ENCODE data around the gene CCDC177. TPM values are rescaled to one million over a fixed set of nuclear protein-coding genes. Genes with fewer than 3 reads are reported as not detected.
A peak's percentile ranks its signal among the peaks of the same experiment; 100 is the strongest.

The CCDC177 gene
- total RNA-seq, 2 experiments from 2014 or later, result not detected

DNA sequence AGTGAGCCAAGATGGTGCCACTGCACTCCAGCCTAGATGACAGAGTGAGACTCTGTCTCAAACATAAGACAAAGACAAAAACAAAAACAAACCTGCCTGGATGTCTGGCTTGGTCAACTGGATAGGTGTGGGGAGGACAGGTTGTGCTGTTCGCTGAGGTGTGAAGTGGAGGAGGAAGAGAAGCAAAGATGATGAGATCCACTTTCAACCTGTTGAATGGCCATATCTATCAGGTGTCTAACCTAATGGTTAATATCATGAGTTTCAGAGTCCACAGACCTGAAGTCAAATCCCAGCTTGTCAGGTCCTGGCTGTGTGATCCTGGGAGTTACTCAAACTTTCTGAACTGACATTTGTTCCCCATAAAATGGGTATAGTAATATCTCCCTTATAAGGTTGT, 9.7 kb upstream of the CCDC177 start:
- intact Hi-C loops (cut with micrococcal nuclease), result loop anchor here (2.0 kb wide), 1 partner anchor 142 kb away; no protein-coding TSS in a partner anchor
- H3K9me3 Mint-ChIP-seq, result no peaks in the 10 kb centered on the region
- H3K4me3 Mint-ChIP-seq, result no peak overlapping the region
- no peak for DNase-seq
- H3K27ac Mint-ChIP-seq, result no peak overlapping the region
- no peak for ATAC-seq
- CTCF ChIA-PET, result interaction anchor here (0.6 to 4.4 kb wide), 38 partner anchors 8 to 442 kb away, joined by 3 to 44 read pairs (median 4); partner anchors contain the start of gene CCDC177
- POLR2A ChIA-PET, result interaction anchor here (0.6 kb wide), 1 partner anchor 482 kb away, joined by 3 read pairs; no protein-coding TSS in a partner anchor
- TF ChIP-seq, protein P1, sequence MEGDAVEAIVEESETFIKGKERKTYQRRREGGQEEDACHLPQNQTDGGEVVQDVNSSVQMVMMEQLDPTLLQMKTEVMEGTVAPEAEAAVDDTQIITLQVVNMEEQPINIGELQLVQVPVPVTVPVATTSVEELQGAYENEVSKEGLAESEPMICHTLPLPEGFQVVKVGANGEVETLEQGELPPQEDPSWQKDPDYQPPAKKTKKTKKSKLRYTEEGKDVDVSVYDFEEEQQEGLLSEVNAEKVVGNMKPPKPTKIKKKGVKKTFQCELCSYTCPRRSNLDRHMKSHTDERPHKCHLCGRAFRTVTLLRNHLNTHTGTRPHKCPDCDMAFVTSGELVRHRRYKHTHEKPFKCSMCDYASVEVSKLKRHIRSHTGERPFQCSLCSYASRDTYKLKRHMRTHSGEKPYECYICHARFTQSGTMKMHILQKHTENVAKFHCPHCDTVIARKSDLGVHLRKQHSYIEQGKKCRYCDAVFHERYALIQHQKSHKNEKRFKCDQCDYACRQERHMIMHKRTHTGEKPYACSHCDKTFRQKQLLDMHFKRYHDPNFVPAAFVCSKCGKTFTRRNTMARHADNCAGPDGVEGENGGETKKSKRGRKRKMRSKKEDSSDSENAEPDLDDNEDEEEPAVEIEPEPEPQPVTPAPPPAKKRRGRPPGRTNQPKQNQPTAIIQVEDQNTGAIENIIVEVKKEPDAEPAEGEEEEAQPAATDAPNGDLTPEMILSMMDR (IDR thresholded peaks at IDR 0.05), result no peak
- H3K36me3 Mint-ChIP-seq (ENCODE audit: low read depth), result no peaks in the 10 kb centered on the region
- no peaks in the 10 kb centered on the region for H3K4me1 Mint-ChIP-seq (ENCODE audit: low read depth)
- H3K27me3 Mint-ChIP-seq, result peaks cover 3% of the 10 kb centered on the region

DNA sequence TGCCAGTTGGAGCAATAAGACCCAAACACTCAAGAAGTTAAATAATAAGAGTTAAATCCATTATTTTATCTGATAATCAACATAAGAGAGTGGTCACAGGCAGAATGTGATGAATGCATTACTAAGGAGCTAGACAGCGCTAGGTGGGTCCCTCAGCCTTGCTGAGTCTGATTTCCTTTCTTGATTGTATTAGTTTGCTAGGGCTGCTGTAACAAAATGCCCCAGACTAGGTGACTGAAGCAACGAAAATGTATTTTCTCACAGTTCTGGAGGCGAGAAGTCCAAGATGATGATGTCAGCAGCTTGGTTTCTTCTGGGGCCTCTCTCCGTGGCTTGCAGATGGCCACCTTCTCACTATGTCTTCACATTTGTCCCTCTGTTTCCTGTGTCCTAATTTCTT, 8.2 kb upstream of the CCDC177 start:
- Mint-ChIP-seq H3K4me1 (ENCODE audit: low read depth) (no peaks in the 10 kb centered on the region), H3K36me3 (ENCODE audit: low read depth) (no peaks in the 10 kb centered on the region), H3K27ac (no peak overlapping the region), H3K9me3 (no peaks in the 10 kb centered on the region), H3K4me3 (no peak overlapping the region), H3K27me3 (peaks cover 3% of the 10 kb centered on the region)
- ChIA-PET POLR2A (no interaction called here), CTCF (interaction anchor here (0.9 to 4.4 kb wide), 4 partner anchors 9 to 146 kb away, joined by 4 to 44 read pairs (median 4); no protein-coding TSS in a partner anchor)
- TF ChIP-seq, protein P1 (IDR thresholded peaks at IDR 0.05), result no peak
- ATAC-seq, result no peak
- intact Hi-C loops (cut with micrococcal nuclease), result no loop called here
- DNase-seq, result no peak

DNA sequence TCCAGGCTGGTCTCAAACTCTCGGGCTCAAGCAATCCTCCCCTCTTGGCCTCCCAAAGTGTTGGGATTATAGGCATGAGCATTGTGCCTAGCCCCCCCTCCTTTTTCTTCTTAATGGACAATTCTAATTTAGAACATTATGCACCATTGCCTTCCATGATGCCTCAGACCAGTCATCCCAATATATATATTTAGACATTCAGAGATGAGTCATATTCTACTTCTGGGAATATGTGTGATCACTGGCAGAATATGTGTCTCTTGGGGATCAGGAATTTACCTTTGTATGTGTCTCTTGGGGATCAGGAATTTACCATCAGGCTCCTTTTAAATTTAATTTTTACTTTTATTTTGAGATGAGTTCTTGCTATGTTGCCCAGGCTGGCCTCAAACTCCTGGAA, 7.5 kb upstream of the CCDC177 start:
- H3K27ac Mint-ChIP-seq, result no peak overlapping the region
- H3K27me3 Mint-ChIP-seq, result peaks cover 3% of the 10 kb centered on the region
- ATAC-seq, result no peak
- DNase-seq, result no peak
- CTCF ChIA-PET, result interaction anchor here (1.2 to 4.4 kb wide), 3 partner anchors 8 to 147 kb away, joined by 4 to 44 read pairs (median 4); no protein-coding TSS in a partner anchor
- no peak overlapping the region for H3K4me3 Mint-ChIP-seq
- TF ChIP-seq, protein P1 (IDR thresholded peaks at IDR 0.05), result no peak
- H3K36me3 Mint-ChIP-seq (ENCODE audit: low read depth), result no peaks in the 10 kb centered on the region
- no peaks in the 10 kb centered on the region for H3K4me1 Mint-ChIP-seq (ENCODE audit: low read depth)
- intact Hi-C loops (cut with micrococcal nuclease), result no loop called here
- no peaks in the 10 kb centered on the region for H3K9me3 Mint-ChIP-seq
- POLR2A ChIA-PET, result no interaction called here

DNA sequence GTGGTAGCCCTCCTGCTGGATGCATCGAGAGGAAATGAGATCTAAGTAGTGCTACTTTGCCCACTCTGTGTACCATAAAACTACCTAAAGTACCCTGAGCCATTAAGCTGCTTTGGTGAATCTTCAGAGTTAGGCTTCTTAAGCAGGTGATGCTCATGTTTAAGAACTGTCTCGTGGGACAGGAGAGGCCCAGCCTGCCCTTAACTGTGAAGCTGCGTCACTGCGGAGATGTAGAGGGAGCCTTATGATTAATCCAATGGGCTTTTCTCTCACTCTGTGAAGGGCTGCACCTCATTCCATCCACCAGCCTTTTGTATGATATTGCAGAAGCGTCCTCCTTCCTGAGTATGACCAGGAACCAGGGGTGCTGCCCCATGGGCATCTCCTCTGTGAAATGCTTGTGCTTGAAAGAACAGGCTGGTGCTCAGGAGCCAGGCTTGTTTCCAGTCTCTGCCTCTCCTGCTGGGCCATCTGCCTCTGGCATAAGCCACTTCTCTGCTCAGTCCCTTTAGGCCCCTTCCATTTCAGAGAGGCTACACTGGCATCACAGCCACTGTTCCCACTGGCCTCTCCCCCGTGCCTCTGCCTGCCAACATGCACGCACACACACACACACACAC, 6.8 kb upstream of the CCDC177 start:
- H3K27ac Mint-ChIP-seq, result no peak overlapping the region
- ATAC-seq, result no peak
- H3K4me1 Mint-ChIP-seq (ENCODE audit: low read depth), result no peaks in the 10 kb centered on the region
- DNase-seq, result no peak
- no peaks in the 10 kb centered on the region for H3K9me3 Mint-ChIP-seq
- no peaks in the 10 kb centered on the region for H3K36me3 Mint-ChIP-seq (ENCODE audit: low read depth)
- no peak overlapping the region for H3K4me3 Mint-ChIP-seq
- ChIA-PET CTCF (interaction anchor here (0.6 to 3.0 kb wide), 7 partner anchors 23 to 417 kb away, joined by 3 to 14 read pairs (median 3); no protein-coding TSS in a partner anchor), POLR2A (no interaction called here)
- intact Hi-C loops (cut with micrococcal nuclease), result no loop called here
- H3K27me3 Mint-ChIP-seq, result peaks cover 7% of the 10 kb centered on the region
- TF ChIP-seq, protein P1 (IDR thresholded peaks at IDR 0.05), result no peak

DNA sequence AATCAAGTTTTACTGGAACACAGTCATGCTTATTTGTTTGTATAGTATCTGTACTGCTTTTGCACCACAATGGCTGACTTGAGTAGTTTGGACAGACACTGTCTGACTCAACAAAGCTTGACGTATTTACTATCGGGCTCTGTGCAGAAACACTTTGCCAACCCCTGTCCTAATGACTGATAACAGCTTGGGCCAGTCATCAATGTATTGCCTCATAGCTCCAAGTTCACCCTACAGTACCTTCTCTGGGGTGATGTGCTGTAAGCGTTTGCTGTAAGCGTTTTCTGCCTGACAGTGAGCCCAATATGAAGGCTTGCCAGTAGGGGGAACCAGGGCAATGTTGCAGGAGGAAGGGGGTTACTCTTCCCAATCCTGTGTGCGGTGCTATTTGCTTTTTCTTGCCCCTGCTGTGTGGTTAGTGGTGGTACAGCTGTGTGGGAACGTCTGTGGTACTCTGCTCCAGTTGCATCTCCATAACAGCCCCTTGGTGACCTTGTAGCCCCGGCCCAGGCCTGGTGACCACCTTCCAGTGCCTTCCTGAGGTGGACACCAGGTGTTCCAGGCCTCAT, 5.4 kb upstream of the CCDC177 start:
- CTCF ChIA-PET, result interaction anchor here (0.7 to 3.0 kb wide), 7 partner anchors 20 to 337 kb away, joined by 3 to 14 read pairs (median 6); no protein-coding TSS in a partner anchor
- intact Hi-C loops (cut with micrococcal nuclease), result no loop called here
- no peak overlapping the region for H3K27ac Mint-ChIP-seq
- TF ChIP-seq, protein P1 (IDR thresholded peaks at IDR 0.05), result peak; percentile 31
- no peaks in the 10 kb centered on the region for H3K4me1 Mint-ChIP-seq (ENCODE audit: low read depth)
- DNase-seq, result peak; percentile 29
- ATAC-seq, result peak; percentile 39
- H3K4me3 Mint-ChIP-seq, result no peak overlapping the region
- POLR2A ChIA-PET, result no interaction called here
- no peaks in the 10 kb centered on the region for H3K36me3 Mint-ChIP-seq (ENCODE audit: low read depth)
- H3K27me3 Mint-ChIP-seq, result peaks cover 15% of the 10 kb centered on the region
- no peaks in the 10 kb centered on the region for H3K9me3 Mint-ChIP-seq
